HL-60/S4 treated with phorbol 12-myristate 13-acetate at 8.2 ng/mL for 4 days and 3 days (cell line): Measurements from ENCODE around the gene THEMIS.

ENCODE experiments used
- in situ Hi-C: fragments of 300-500 bp; cut with MboI; formaldehyde crosslinking; loops from 2 replicates; pipeline ENCODE4 v1.15.0; 2022; ENCODE audit warnings: low sequenced_read_pairs

Gene THEMIS

DNA sequence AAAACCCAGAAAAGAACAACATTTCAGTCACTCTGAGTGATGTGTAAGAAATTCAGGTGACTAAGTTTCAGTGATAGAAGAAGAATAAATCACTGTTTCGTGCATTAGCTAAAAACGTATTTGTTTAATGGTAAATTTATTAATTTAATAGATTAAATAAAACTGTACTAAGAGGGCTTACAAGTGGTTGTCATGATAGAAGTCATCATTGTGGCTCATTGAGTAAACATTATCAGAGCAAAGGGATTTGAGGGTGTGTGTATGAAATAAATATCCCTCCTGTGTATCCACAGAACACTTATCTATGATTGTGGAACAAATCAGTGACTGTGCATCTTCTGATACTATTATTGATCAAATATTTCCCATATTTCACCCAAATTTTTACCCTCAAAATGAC is 40.1 kb downstream of the THEMIS start:
- in situ Hi-C loops = no loop called here

DNA sequence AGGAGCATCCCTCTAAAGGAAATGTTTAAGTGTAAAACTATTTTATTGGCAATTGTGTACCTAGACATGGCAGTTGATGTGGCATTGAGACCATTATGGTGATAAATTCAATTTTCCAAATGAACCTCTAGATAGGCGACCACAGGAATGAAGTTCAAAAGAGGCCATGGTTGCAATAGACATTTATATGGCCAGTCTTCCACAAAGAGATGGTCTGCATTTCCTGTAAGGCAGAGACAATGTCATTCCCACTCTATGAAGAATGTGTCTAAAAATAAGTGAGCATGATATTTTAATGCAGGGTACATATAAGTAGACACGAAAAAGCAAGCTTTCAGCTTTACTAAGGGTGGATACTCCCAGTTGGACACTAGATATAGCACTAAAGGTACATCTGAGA is 40.9 kb downstream of the THEMIS start:
- in situ Hi-C loops = no loop called here

DNA sequence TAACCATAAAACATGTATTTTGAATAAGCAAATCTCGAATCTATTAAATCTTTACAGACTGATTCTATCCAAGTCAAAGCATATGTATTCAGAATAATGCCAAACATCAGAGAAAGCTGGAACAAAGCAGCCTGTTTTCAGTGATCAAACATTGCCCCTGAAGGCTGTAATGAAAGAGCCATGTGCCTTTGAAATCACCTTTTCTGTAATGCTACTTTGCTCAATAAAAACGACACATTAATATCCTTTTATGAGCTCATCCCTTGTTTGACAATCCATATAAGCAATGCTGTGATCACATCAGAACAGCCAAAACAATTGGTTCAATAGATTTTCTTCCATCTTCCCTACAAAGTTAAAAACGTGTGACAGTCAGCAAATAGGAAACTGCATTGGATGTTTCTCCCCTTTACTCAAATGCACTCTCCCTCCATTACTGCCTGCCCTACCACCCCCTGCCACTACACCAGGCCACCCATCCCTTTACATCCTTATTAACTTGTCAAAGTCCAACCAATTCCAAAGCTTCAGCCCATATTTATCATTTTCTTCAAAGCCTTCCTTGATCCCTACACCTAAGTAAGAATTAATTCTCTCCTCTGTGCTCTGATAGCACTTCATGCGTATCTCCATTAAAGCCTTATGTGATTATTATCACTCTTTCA is 42.0 kb downstream of the THEMIS start:
- in situ Hi-C loops = no loop called here

DNA sequence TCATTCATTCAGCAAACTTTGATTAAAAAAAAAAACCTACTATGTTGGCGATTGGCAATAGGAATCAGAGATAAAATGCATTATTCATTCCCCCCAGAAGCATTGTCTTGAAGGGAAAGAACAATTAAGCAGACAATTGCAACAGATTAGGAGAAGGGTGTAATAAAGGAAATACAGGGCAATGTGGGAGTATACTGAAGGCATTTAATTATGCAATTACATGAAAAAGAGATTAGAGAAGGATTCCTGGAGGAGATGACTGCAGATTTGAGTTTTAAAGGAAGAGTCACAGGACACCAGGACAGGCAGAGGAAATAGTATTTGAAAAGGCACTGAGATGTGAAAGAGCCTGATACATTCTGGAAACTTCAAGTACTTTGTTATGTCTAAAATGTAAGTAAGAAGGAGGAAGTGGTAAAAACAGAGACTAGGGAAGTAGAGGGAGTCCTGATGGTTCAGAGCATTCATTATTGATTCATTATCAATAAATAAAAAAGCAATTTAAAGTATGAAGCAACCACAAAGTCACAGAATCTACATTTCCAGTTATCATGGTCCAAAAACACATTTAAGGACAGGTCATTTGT is 43.7 kb downstream of the THEMIS start:
- in situ Hi-C loops = no loop called here

DNA sequence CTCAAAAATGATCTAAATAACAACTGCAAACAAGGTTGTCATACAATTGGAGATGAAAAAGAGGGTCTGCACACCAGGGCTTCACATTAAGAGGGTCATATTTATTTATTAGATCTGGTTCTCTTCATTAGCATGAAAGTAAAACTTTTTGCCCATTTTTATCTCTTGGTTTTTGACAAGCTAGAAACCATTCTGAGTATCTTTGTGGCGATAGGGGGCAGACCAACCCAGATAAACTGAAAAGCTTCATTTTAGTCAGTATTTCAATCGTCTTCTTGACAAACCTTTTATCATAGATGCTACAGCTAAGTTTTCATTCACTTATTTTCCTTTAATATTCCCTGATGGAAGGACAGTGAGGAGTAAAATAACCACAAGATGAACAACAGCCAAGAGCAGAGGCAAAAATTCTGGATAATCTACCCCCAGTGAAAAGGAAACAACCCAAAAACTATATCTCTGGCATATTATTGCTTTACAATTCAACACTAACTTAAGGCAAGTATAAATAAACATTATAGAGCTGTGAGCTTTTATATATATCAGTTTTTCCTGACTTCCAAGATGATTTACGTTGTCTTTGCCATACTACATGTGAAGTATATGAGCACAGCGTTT is 45.2 kb downstream of the THEMIS start:
- in situ Hi-C loops = no loop called here

DNA sequence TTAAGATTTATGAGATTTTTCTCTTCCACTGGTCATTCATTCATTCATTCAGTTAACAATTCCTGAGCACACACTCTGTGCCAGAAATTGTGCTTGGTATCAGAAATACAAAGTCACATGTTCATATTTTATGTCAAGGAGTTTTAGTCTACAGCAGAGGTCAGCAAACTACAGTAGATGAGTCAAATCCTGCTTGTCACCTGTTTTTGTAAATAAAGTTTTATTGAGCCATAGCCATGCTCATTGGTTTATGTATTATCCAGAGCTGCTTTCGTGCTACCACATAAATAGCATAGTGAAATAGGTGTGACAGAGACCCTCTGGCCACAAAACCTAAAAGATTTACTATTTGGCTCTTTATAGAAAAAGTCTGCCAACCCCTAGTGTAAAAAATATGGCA is 46.8 kb downstream of the THEMIS start:
- in situ Hi-C loops = no loop called here

DNA sequence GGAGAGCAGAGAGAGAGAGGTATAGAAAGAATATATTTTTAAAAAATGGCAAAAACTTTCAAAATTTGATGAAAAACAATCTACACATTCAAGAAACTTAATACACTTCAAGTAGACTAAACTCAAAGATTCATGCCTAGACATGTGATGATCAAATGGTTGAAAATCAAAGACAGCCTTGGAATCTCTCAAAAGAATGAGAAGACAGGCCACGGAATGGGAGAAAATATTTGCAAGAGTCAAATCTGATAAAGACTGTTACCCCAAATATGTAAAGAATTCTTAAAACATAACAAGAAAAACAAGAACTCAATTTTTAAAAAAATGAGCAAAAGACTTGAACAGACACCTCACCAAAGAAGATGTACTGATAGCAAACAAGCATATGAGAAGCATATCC is 49.7 kb downstream of the THEMIS start:
- in situ Hi-C loops = no loop called here

DNA sequence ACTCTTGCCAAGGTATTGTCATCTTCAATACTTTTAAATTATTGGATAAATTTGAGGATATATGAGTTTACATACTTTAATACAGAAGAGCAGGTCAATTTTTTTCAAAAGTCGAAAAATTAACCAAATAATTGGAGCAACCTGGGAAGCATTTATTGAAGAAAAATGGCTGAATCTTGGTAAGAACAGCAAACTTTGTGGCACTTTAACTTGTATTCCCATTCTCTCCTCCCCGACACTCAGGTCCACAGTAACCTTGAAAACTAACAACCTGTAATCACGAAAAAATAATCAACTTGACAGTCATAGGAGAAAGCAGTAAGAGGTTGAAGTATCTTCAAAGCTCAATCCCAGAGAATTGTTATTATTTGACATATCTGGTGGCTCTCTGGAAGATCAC is 55.6 kb downstream of the THEMIS start:
- in situ Hi-C loops = no loop called here

DNA sequence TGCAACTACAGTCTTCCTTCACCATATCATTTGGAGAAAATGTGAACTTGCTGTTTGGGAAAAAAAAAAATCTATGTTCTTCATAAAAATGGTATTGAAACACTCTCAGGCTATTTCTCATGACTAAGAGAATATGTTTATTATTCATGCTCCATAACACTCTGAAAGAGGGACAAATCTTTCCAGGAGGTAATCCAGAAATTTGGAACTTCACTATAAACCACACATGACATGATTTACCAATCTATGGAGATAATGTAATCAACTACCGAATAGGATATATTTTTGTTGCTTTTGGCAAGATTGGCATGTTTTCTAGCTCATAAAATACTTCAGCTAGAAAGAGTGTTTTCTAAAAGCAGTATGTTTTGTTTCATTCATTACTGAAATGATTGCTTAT is 56.3 kb downstream of the THEMIS start:
- in situ Hi-C loops = no loop called here

DNA sequence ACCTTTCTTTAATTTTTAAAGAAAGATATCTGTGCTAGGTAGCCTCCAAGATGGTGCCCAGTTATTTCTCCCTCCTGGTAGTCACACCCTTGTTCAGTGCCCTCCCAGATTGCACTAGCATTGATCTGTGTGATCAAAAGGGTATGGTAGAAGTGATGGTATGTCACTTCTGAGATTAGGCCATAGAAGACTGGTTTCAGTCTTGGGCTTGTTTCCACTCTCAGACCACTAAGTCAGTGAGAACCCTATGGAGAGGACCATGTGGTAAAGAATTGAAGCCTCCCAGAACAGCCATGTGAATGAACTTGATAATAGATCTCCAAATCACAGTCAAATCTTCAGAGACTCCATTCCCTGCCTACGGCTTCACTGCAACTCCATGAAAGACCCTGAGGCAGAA is 57.3 kb downstream of the THEMIS start:
- in situ Hi-C loops = no loop called here

DNA sequence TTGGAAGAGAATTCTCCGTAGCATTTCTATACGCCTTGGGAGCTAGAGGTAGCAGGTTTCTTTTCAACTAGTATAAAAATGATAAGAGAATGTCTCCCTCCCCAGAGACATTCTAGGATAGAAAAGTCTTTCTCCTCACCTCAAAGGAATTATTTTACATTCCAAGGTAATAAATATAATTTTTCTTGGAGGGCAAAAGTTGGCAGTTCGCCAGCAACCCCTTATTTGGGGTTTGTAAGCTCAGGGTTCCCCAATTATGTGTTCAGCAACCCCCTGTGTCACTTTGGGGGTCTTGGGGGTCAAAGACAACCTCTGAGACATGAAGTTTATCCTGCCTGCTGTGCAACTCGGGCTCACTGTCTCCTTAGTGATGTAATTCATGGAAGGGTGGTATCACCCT is 58.3 kb downstream of the THEMIS start:
- in situ Hi-C loops = no loop called here

DNA sequence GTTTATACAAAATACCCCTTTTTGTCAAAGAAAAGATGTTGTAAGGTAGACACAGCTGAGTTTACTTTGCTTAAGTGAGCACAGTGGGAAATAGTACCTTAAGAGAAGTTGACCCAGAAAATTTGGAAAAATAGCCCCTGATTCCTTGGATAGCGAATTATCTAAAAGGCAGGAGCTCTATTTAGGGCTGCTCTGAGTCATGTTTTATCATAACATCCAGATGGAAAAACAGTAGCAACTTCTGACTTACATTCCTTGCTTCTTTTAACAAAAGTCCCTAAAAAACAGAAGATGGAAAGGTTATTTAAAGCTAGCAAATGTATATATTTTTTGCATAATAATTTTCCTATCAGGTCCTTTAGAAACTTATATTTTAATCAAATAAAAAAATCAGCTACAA is 59.0 kb downstream of the THEMIS start:
- in situ Hi-C loops = no loop called here

DNA sequence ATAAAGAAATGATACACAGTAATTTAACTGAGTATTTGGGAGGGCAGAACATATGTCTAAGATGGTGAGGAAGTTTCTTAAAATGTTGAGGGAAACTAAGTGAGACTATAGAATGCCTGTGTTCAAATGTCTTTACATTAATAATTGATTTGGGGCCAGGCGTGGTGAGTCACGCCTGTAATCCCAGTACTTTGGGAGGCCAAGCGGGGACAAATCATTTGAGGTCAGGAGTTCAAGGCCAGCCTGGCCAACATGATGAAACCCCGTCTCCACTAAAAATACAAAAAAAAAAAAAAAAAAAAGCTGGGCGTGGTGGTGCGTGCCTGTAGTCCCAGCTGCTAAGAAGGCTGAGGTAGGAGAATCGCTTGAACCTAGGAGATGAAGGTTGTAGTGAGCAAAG is 66.7 kb downstream of the THEMIS start:
- in situ Hi-C loops = no loop called here

DNA sequence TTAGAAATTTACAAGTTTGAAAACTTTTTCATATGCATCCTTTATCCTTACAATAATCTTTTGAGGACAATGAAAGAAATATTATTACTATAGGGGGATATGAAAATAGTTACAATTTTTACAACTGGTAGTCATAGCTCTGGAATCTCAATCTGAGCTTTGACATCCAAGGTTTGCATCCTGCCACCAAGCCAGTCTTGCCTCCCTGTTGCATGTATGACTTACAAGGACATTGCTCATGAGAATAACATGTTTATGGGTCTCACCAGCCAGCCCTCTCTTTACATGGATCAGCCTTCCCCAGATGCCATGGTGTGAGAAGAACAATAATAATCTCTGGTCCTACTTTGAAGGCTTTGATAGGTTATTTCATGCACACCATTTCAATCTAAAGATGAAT is 67.5 kb downstream of the THEMIS start:
- in situ Hi-C loops = no loop called here

DNA sequence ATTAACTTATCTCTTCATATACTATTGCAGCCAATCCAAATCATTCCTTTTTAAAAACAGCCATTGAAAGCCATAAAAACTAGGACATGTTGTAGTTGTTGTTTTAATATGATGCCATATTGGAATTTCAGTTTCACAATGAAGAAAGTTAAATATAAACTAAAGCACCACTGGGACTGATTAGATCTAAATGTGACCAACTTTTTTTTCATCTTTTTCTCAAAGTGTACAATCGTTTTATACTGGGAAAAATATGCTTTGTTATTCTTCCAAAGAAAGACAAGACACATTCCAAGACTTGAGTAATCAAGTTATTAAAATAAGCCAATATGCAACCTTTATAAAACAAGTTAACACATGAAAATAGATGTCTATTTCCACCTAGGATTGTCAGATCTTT is 68.5 kb downstream of the THEMIS start:
- in situ Hi-C loops = no loop called here

DNA sequence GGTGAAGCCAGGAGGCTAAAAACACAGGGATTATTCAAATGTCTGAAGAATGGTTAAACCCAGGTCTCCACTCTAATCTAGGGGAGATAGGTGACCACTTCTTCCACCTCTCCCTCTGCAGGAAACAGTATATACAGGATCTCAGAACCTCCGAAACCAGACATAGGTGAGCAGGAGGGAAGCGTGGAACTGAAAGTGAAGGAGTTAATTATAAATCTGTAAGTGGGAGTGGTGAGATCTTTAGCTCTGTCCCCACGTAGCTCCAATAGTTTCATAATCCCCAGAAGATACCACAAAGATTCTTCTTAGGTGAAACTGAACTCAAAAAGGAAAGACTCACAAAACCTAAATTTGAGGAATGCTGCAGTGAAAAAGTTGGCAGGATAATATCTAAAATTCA is 76.8 kb downstream of the THEMIS start:
- in situ Hi-C loops = no loop called here

DNA sequence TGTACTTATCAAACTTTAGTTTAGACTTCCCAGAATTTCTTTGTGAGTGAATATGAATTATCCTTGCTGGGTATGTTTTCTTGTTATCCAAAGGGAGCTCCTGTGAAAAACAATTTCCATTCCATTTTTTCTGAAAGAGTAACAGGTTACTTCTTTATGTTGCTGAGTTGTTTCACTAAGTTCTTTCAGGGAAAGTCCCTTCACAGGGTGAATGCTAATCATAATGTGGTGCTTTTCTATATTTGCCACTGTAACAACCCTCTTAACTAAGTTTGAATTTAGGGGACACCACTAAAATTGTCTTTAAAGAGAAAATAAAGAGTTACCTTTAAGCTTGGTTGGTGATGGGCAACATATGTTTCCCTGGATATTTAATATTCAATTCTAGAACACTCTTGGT is 79.4 kb downstream of the THEMIS start:
- in situ Hi-C loops = no loop called here

DNA sequence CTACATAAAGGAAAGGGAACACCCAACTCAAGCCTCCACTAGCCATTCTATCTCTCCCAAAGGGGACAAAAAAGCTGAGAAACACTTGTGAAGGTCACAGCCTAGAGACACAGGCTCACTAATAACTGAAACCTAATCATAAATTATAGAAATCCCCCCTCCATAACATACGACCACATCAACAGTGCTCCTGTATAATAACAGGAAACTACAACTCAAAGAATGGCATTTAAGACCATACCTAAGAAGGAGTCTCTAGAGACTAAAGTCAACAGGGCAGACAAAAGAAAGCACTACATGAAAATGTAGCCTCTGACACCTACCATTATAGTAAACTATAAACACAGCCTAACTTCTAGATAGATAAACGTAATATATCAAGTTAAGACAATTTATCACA is 82.7 kb downstream of the THEMIS start:
- in situ Hi-C loops = no loop called here

DNA sequence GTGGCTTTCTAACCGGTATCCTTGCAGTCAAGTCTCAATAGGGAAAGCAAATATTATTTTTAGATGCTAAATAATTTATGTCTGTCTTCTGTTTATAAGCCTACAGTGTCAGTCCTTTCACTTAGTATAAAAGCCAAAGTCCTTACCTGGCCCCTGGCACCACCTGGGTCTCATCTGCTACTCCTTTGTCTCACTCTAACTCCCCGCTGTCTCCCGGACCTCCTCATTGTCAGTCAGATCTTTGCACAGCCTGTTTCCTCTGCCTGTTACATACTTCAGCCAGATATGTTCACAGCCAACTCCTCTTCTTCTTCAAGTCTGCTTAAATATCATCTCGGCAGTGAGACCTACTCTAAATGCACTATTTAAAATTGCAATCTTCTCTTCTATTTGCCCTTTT is 84.2 kb downstream of the THEMIS start:
- in situ Hi-C loops = no loop called here

DNA sequence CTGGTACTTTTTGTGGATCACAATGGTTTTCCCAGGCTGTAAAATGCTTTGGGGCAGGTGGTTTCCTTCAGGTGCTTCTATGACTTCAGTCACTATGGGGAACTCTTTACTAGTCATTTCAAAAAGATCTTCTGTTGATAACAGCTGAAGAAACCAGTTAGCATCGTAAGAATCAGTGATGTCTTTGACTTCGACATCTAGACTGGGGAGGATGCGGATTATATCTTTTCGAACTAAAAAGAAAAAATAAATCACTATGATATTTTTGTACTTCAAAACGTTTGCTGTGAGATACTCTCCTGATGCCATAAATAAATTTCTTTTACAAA is 87.2 kb downstream of the THEMIS start:
- in situ Hi-C loops = no loop called here

DNA sequence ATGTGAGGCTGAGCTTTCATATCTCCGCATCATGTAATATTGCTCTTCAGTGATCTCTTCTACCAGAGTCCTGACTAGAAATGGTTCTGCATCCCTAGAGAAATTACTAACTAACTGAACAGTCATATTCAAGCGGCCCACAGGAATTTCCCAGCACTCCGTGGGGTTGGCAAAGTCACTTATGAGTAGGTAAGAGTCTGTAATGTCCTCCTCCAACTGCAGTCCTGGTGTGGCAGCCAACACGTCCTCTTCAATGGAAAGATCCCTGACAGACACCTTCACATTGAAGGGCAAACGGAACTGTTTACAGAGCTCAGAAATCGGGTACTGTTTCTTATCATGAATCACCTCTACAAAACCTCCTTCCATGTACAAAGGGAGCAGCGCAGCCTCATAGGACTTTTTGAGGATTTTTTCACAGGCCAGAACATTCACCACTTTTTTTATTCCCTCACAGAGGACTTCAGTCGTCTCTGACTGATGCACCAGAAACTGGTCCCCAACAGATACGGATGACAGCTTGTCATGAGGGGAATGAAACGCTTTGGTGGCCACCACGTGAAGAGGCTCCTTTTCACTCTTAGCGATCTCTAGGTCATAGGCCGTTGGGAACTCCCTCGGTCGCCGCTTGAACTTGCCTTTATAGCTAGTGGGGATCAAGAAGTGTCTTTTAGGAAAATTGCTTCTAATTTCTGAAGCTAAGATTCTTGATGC is 87.7 kb downstream of the THEMIS start:
- in situ Hi-C loops = no loop called here

DNA sequence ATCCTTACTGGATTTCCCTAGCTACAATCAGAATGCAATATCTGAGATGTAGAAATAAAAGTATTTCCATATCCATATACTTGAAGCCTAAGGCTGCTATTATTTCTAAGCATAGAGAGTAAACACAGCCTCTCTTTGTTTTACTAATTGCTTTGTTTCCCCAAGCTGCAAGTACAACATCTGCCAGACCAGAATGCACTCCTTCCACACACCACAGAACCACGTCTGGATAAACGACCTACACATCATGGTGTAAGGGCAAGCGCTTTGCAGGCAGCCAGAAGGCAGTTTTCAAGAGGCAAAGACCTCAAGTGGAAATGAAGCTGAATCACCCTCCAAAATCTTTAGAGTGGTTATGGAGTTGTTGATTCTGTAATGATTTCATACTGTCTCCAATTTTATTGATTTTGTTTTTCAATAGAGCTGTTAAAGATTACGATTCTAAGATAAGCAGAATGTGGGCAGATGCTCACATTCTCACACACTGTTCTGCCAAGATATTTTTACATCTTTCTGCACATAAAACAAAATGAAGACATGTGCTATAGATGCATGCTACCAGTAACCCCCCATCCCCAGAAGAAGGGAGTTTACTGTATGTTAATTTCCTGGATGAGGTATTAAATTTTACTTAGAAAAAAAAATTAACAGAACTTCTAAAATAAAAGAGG is 88.8 kb downstream of the THEMIS start:
- in situ Hi-C loops = no loop called here
